Endometrial microvascular endothelial cells (primary cell): Measurements from ENCODE around the gene STK10. TPM values are rescaled to one million over a fixed set of nuclear protein-coding genes. Genes with fewer than 3 reads are reported as not detected.
"Not testable (repeated sequence)": the region's sequence is repeated elsewhere in the genome, so short reads cannot be mapped to it uniquely, and the experiment has no call there.

Source experiments
- in situ Hi-C: cut with HindIII; loops from 2 replicates; pipeline ENCODE4 v1.10.0; 2017; ENCODE audit warnings: low sequenced_read_pairs, low pct_unique_long_range_greater_than_20kb; ENCODE audit errors: inconsistent ontology term
- total RNA-seq: library from RNA; depleted of rRNA; stranded (reverse); fragments of >200 nt; gene quantifications from one replicate; pipeline ENCODE4 v1.2.3, GENCODE V29; 2015; ENCODE audit errors: inconsistent ontology term

STK10 gene
- total RNA-seq, 1 donor from 2014 or later: 26.4 TPM

GRCh38 chr5:172052450-172053236, 135.4 kb downstream of the STK10 start:
- in situ Hi-C loops: loop anchor here (25.0 kb wide), 1 partner anchor 640 kb away; the partner anchor contains the start of gene FGF18

GRCh38 chr5:172051643-172052339, 136.2 kb downstream of the STK10 start:
- in situ Hi-C loops: loop anchor here (25.0 kb wide), 1 partner anchor 639 kb away; the partner anchor contains the start of gene FGF18

GRCh38 chr5:172050080-172050479, 137.9 kb downstream of the STK10 start:
- in situ Hi-C loops: loop anchor here (25.0 kb wide), 1 partner anchor 638 kb away; the partner anchor contains the start of gene FGF18

- in situ Hi-C loops: no loop called here
These were observed 138.7 kb downstream of the STK10 start for GRCh38 chr5:172049226-172049796.

GRCh38 chr5:172048539-172049101, 139.4 kb downstream of the STK10 start:
- in situ Hi-C loops: no loop called here

GRCh38 chr5:172048170-172048422, 139.9 kb downstream of the STK10 start:
- in situ Hi-C loops: no loop called here

GRCh38 chr5:172046593-172046992, 141.4 kb downstream of the STK10 start:
- in situ Hi-C loops: no loop called here

- in situ Hi-C loops: no loop called here
These were observed 142.8 kb downstream of the STK10 start for GRCh38 chr5:172045315-172045632.

- in situ Hi-C loops: no loop called here
These were observed 143.3 kb downstream of the STK10 start for GRCh38 chr5:172044631-172045314.

GRCh38 chr5:172043865-172044264, 144.2 kb downstream of the STK10 start:
- in situ Hi-C loops: no loop called here

- in situ Hi-C loops: no loop called here
These were observed 145.8 kb downstream of the STK10 start for GRCh38 chr5:172042183-172042582.

- in situ Hi-C loops: no loop called here
These were observed 149.9 kb downstream of the STK10 start for GRCh38 chr5:172038167-172038566.

- in situ Hi-C loops: no loop called here
These were observed 153.0 kb downstream of the STK10 start for GRCh38 chr5:172035049-172035448.

GRCh38 chr5:172031894-172032461, 156.0 kb downstream of the STK10 start:
- in situ Hi-C loops: no loop called here

- in situ Hi-C loops: no loop called here
These were observed 158.1 kb downstream of the STK10 start for GRCh38 chr5:172029876-172030275.

- in situ Hi-C loops: no loop called here
These were observed 159.9 kb downstream of the STK10 start for GRCh38 chr5:172028167-172028566.

GRCh38 chr5:172020110-172020786, 167.8 kb downstream of the STK10 start:
- in situ Hi-C loops: not testable (repeated sequence)

- in situ Hi-C loops: no loop called here
These were observed 172.7 kb downstream of the STK10 start for GRCh38 chr5:172015346-172015745.
